Left ventricle myocardium inferior (tissue), 1 donor: Measurements from ENCODE around the gene FOXP4. TPM values are rescaled to one million over a fixed set of nuclear protein-coding genes. Genes with fewer than 3 reads are reported as not detected.

Source experiments
- DNase-seq: peaks from one replicate; pipeline ENCODE4 v3.0.0-alpha.2; 2020
- H3K27ac ChIP-seq: fragments of 200-600 bp; replicated peaks from 2 replicates; pipeline ENCODE4 v1.8.0; 2021
- H3K27me3 ChIP-seq: fragments of 200-600 bp; 2 replicates; pipeline ENCODE4 v1.8.0; 2021; ENCODE audit warnings: low read depth
- H3K36me3 ChIP-seq: fragments of 200-600 bp; 2 replicates; pipeline ENCODE4 v1.8.0; 2021
- H3K4me1 ChIP-seq: fragments of 200-600 bp; 2 replicates; pipeline ENCODE4 v1.8.0; 2021
- H3K4me3 ChIP-seq: fragments of 200-600 bp; 2 replicates; pipeline ENCODE4 v1.8.0; 2021; ENCODE audit warnings: mild to moderate bottlenecking, moderate library complexity
- H3K9me3 ChIP-seq: fragments of 200-600 bp; replicated peaks from 2 replicates; pipeline ENCODE4 v1.8.0; 2021
- intact Hi-C: fragments of 100-400 bp; cut with micrococcal nuclease; formaldehyde crosslinking; loops from one replicate; pipeline ENCODE4 v1.11.0; 2022
- total RNA-seq: library from RNA; stranded (reverse); fragmentation: NEBNext Ultra II Directional; extraction: Animal tissue kit (Norgen Biotek cat#: 25700); gene quantifications from one replicate; pipeline ENCODE4 v1.2.1, GENCODE V29; 2021
- TF ChIP-seq, protein P1 (sequence below): fragments of 200-600 bp; IDR thresholded peaks from 2 replicates; pipeline ENCODE4 v1.8.0; 2021; ENCODE audit warnings: antibody characterized with exemption, mild to moderate bottlenecking, borderline replicate concordance
- donor health status: DM: no; HTN: yes; CAD: no; lungs with severe emphysema.

Gene FOXP4
- total RNA-seq, 1 donor from 2014 or later = 15.0 TPM

DNA sequence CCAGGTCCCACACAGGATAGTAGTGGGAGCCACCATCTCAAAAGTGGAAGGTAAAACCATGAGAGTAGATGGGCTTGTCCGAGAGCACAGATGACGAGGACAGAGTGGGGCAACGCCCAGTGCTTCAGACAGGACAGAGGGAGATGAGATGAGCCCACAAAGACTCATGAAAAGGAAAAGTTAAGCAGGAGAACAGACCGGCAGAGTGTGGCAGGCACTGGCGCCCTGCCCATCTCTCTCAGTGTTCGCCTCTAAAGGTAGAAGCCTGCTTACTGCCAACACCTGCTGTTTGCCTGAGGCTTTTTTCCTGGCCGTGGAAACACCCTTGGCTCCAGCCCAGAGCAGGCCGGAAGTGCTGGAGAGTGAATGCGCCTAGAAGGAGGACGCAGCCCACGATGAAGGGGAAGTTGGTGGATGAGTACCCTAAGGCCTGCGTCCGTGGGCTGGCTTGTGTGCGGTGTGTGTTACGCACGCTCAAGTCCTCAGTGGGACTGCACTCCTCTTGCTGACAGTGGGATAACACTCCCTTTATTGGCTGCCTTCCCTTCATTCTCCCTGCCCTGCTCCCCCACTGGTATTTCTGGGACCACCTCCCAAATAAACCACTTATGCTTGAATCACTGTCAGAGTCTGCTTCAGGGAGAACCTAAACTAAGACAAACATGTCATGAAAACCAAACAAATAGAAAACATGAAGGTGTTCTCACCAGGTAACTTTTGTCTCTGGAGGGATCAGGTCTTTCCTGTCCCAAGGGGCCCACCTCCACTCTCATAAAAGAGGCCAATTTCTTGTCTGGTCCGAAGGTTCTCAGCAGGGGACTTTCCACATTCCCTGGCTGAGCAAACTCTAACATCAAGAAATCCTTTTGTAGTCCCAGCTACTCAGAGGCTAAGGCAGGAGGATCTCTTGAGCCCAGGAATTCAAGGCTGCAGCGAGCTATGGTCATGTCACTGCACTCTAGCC lies 9.1 kb upstream of the FOXP4 start:
- H3K4me3 ChIP-seq = no peak overlapping the region
- no peaks in the 10 kb centered on the region for H3K9me3 ChIP-seq
- intact Hi-C loops = no loop called here
- no peak overlapping the region for H3K27ac ChIP-seq
- peaks cover 71% of the 10 kb centered on the region for H3K27me3 ChIP-seq
- TF ChIP-seq, protein P1, sequence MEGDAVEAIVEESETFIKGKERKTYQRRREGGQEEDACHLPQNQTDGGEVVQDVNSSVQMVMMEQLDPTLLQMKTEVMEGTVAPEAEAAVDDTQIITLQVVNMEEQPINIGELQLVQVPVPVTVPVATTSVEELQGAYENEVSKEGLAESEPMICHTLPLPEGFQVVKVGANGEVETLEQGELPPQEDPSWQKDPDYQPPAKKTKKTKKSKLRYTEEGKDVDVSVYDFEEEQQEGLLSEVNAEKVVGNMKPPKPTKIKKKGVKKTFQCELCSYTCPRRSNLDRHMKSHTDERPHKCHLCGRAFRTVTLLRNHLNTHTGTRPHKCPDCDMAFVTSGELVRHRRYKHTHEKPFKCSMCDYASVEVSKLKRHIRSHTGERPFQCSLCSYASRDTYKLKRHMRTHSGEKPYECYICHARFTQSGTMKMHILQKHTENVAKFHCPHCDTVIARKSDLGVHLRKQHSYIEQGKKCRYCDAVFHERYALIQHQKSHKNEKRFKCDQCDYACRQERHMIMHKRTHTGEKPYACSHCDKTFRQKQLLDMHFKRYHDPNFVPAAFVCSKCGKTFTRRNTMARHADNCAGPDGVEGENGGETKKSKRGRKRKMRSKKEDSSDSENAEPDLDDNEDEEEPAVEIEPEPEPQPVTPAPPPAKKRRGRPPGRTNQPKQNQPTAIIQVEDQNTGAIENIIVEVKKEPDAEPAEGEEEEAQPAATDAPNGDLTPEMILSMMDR = no peak
- no peaks in the 10 kb centered on the region for H3K36me3 ChIP-seq
- DNase-seq = no peak
- H3K4me1 ChIP-seq = peaks cover 7% of the 10 kb centered on the region

DNA sequence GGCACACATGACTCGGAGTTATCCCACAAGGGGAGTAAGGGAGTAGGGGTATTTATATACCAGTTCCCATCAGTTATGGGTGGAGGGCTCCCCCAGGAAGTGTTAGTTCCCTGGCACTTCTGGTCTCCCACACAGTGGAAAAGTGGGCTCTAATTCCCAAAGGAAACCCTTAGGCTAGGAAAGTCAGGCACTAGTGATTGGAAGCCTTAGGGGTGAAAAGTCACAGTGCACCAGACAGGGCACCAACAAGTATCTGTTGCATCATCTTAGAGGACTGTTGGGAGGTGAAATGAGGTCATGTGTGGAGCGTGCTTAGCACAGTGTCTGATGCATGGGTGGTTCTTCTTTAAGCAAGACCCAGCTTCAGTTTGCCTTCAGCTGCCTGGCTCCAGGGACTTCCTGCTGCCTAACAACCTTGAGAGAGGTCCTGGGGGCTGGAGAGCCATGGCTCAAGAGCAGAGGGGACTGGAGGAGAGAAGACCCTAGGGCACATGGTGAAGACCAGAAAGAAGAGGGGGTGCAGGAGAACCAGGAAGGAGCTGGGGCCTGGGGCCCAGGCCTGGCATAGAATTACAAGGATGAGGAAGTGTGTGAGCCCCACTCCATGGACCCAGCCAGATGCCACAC lies 7.5 kb upstream of the FOXP4 start:
- DNase-seq = no peak
- H3K4me3 ChIP-seq = no peak overlapping the region
- H3K27ac ChIP-seq = no peak overlapping the region
- peaks cover 4% of the 10 kb centered on the region for H3K4me1 ChIP-seq
- peaks cover 58% of the 10 kb centered on the region for H3K27me3 ChIP-seq
- intact Hi-C loops = no loop called here
- TF ChIP-seq, protein P1 = no peak
- H3K36me3 ChIP-seq = no peaks in the 10 kb centered on the region
- H3K9me3 ChIP-seq = no peaks in the 10 kb centered on the region

DNA sequence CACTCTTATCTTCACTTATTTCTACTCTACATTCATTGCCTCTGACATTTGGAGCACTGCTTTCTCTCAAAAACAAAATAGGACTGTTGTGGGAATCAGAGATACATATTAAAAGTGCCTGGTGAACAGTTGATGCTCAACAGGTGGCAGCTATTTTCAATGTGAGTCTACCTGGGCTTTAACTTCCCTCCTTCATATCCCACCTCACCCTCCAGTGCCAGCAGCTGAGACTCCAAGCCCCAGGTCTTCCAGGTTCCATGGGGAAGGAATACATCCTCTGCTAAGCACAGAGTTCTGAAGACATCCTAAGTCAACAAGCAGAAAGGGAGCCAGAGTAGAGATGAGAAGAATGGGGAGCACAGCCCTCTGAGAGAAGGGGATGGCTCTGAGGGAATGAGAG lies 7.0 kb upstream of the FOXP4 start:
- TF ChIP-seq, protein P1 = no peak
- Histone ChIP-seq H3K27me3 (peaks cover 55% of the 10 kb centered on the region), H3K4me3 (no peak overlapping the region), H3K4me1 (peaks cover 4% of the 10 kb centered on the region), H3K36me3 (no peaks in the 10 kb centered on the region), H3K9me3 (no peaks in the 10 kb centered on the region), H3K27ac (no peak overlapping the region)
- DNase-seq = no peak
- intact Hi-C loops = no loop called here

DNA sequence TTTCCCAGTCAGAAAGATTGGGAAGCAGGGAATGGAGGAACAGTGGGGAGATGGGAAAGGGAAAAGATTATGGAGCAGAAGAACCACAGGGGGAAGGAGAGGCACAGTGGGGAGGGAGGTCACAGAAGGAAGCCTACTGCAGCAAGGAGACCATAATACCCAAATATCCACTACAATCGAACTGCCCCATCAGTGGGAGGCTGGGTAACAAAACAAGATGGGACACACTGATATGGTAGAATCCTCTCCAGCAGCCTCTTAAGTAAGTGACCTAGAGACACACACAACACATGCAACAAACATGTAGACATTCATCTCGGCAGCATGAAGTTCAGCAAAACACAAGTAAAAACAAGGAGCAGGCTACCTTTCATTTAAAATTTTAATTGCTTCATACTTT lies 4.8 kb upstream of the FOXP4 start:
- Histone ChIP-seq H3K4me3 (no peak overlapping the region), H3K9me3 (no peaks in the 10 kb centered on the region), H3K27me3 (peaks cover 44% of the 10 kb centered on the region), H3K27ac (no peak overlapping the region), H3K36me3 (no peaks in the 10 kb centered on the region), H3K4me1 (peaks cover 14% of the 10 kb centered on the region)
- intact Hi-C loops = no loop called here
- TF ChIP-seq, protein P1 = no peak
- DNase-seq = no peak

DNA sequence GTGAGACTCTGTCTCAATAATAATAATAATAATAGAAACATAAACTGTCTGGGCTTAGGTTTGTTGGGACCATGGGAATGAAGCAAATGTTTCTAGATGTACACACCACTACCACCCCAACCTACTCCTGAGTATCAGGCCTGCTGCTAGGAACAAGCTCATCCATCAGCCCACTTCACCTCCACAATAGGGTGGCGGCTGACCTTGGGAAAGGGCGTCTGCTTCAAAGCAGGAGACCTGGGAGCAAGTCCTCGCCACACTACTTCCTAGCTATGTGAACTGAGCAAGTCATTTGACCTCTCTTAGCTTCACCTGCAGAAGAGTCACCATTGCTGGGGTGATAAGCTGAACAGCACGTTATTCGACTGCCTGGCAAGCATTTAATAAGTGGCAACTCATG lies 3.1 kb upstream of the FOXP4 start:
- intact Hi-C loops = no loop called here
- Histone ChIP-seq H3K36me3 (no peaks in the 10 kb centered on the region), H3K27ac (no peak overlapping the region), H3K27me3 (peaks cover 42% of the 10 kb centered on the region), H3K4me3 (no peak overlapping the region), H3K4me1 (peaks cover 24% of the 10 kb centered on the region), H3K9me3 (no peaks in the 10 kb centered on the region)
- TF ChIP-seq, protein P1 = no peak
- DNase-seq = no peak
